GM23248 (cell line): ENCODE measurements around the gene SCFD1.

Source experiments
- EZH2 ChIP-seq: fragments of 200-600 bp; sonication (generic); IDR thresholded peaks from 2 replicates; pipeline ENCODE4 v1.6.1; 2018; ENCODE audit warnings: antibody characterized with exemption, mild to moderate bottlenecking; ENCODE audit not compliant: insufficient read depth, poor library complexity, severe bottlenecking
- EZH2phosphoT487 ChIP-seq: fragments of 200-600 bp; sonication (generic); IDR thresholded peaks from 2 replicates; pipeline ENCODE4 v1.6.1; 2018; ENCODE audit warnings: antibody characterized with exemption, moderate library complexity, mild to moderate bottlenecking, low read depth; ENCODE audit not compliant: insufficient read depth

- TF ChIP-seq EZH2 (no peak), EZH2phosphoT487 (no peak)
Observed at GRCh38 chr14:30581283-30581625, 40.9 kb upstream of the SCFD1 start.
